Measurements from ENCODE around the gene ANKMY1.

ANKMY1 gene

DNA sequence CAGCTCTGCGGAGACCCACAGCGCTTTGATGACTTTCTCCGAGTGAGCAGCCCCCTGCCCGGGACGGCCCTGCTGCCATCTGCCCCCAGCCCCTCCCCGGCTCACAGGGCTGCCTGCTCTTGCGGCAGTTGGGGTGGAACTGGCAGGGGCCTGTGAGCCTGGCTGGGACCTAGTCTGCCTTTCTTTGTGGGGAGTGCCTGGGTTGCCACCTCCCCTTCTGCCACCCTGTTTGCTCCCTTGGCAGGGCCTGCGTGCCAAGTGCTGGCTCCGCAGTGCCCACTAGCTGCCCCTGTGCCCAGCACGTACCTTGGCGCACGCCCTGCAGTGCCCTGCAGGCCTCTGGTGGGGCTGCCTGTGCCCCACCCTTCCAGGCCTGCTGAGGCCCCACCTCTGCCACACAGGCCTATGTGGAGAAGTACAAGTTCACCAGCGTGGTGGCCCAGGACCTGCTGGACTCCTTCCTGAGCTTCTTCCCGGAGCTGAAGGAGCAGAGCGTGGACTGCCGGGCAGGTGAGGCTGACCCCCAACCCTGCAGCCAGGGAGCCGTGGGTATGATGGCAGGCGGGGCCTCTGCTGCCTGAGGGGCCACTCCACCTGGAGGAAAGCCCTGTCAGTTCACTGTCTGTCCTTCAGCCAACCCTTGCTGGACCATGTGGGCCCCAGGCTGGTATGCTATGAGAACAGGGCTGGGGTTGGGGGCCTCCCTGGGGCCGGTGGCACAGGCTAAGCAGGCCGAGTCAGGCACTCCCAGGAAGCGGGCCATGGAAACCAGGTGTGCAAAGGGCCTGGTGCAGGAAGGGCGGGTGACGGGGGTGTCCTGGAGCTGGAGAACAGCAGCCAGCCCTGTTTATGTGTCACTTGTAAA, 17.5 kb upstream of the ANKMY1 start:
- TF ChIP-seq, protein P1, sequence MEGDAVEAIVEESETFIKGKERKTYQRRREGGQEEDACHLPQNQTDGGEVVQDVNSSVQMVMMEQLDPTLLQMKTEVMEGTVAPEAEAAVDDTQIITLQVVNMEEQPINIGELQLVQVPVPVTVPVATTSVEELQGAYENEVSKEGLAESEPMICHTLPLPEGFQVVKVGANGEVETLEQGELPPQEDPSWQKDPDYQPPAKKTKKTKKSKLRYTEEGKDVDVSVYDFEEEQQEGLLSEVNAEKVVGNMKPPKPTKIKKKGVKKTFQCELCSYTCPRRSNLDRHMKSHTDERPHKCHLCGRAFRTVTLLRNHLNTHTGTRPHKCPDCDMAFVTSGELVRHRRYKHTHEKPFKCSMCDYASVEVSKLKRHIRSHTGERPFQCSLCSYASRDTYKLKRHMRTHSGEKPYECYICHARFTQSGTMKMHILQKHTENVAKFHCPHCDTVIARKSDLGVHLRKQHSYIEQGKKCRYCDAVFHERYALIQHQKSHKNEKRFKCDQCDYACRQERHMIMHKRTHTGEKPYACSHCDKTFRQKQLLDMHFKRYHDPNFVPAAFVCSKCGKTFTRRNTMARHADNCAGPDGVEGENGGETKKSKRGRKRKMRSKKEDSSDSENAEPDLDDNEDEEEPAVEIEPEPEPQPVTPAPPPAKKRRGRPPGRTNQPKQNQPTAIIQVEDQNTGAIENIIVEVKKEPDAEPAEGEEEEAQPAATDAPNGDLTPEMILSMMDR (IDR thresholded peaks at IDR 0.05; ENCODE audit: low read length, missing control alignments): no peak
- H3K4me3 ChIP-seq (replicated peaks; ENCODE audit: low read depth, low read length): no peak overlapping the region
- DNase-seq (ENCODE audit: low read depth): no peak

DNA sequence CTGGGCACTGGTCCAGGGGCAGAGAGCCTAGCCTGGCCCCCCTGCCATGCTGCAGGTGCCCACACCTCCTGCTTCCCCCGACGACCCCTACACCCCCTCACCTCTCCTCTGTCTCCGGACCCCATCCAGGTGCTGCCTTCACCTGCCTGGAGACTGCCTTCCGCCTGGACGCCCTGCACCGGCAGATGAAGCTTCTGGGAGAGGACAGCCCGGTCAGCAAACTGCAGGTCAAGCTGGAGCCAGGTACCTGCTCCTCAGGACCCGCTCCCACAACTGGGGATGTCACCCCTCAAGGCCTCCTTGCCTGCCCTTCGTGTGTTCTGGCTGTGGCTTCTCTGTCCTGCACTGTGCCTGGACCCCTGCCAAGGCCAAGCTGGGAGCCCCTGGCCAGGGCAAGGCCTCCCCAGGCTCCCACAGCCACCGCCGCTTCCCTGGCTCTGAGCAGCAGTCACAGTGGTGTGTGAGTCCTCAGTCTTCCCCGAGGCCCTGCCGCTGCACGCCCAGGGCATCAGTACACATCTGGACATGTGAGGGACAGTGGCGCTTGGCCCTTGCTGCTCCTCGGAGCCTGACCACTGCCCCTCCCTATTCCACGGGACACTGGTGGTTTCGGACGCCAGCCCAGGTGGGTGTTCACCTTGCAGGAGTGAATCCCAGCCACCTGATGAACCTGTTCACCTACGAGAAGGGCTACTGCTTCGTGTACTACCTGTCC, 16.8 kb upstream of the ANKMY1 start:
- DNase-seq (ENCODE audit: low read depth): no peak
- H3K4me3 ChIP-seq (replicated peaks; ENCODE audit: low read depth, low read length): no peak overlapping the region
- TF ChIP-seq, protein P1 (IDR thresholded peaks at IDR 0.05; ENCODE audit: low read length, missing control alignments): no peak

DNA sequence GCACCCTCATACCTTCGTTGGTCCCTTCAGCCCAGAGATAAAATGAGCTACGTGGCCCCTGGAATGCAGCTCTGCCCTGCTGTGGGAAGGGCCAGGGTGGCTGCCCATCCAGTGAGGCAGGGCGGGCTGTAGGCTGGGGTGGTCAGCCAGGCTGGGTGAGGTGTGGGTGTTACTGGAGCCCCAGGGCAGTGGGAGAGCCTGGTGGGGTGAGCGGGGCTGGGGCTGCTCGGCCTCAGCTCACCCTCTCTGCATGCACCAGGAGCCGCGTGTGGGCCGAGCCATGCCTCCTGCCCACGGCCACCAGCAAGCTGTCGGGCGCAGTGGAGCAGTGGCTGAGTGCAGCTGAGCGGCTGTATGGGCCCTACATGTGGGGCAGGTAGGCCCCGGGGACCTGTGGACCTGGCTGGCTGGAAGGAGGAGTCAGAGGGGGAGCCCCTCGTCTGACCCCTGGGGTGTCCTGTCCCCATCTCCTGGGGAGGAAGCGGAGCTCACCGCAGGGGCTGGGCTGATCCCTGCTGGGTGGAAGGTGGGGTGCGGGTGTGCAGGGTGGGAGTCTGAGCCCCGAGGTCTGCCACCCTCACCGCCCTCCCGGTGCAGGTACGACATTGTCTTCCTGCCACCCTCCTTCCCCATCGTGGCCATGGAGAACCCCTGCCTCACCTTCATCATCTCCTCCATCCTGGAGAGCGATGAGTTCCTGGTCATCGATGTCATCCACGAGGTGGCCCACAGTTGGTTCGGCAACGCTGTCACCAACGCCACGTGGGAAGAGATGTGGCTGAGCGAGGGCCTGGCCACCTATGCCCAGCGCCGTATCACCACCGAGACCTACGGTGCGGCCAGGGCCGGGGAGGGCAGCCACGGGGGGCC, 16.0 kb upstream of the ANKMY1 start:
- TF ChIP-seq, protein P1 (IDR thresholded peaks at IDR 0.05; ENCODE audit: low read length, missing control alignments): no peak
- H3K4me3 ChIP-seq (replicated peaks; ENCODE audit: low read depth, low read length): no peak overlapping the region
- DNase-seq (ENCODE audit: low read depth): no peak

DNA sequence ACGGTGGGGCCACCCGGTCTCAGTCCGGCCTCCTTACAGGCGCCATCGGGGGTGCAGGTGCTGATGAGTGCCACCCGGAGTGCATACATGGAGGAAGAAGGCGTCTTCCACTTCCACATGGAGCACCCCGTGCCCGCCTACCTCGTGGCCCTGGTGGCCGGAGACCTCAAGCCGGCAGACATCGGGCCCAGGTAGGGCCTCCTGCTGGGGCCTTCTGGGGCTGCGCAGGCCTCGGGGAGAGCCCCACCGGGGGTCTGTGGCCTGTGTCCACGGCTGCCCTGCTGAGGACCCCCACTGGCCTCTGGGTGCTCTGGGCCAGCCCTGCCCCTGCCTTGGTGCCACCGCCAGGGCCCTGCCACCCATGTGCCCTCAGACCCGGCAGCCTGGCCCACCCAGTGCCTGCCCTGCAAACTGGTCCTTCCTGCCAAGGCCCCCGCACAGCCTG, 15.3 kb upstream of the ANKMY1 start:
- DNase-seq (ENCODE audit: low read depth): no peak
- H3K4me3 ChIP-seq (replicated peaks; ENCODE audit: low read depth, low read length): no peak overlapping the region
- TF ChIP-seq, protein P1 (IDR thresholded peaks at IDR 0.05; ENCODE audit: low read length, missing control alignments): no peak

DNA sequence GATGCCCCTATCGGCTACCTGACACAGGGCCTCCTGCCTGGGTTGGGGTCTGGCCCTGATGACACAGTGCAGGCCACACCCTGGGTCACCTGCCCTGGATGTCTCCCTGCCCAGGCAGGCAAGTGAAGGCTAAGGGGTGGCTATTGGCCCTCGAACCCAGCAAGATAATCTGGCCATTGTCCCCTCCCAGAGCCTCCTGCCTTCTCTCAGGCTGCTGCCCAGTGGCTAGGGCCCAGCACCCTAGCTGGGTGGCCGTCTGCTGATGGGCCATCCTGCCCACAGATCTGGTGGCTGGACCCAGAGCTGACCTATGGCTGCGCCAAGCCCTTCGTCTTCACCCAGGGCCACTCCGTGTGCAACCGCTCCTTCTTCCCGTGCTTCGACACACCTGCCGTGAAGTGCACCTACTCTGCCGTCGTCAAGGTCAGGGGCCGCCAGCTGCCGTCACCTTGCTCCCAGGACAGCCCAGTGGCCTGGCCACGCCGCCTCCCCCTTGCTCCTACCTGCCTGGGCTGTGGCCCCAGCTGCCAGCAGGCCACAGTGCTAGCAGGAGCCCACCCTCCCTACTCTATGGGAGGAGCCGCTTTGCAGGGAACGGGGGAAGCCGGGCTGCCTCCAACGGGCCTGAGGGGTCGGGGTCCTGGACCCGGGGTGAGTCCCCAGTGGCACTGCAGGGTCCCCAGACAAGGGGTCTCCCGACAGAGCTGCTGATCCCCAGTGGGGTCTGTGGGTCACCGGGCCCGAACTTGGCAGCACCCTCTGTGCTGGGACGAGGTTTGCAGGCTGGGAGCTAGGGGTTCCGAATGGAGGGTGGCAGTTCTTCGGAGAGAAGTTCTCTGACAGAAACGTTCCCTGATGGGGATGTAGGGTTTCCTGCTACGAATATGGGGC, 14.6 kb upstream of the ANKMY1 start:
- TF ChIP-seq, protein P1 (IDR thresholded peaks at IDR 0.05; ENCODE audit: low read length, missing control alignments): no peak
- H3K4me3 ChIP-seq (replicated peaks; ENCODE audit: low read depth, low read length): no peak overlapping the region
- no peak for DNase-seq (ENCODE audit: low read depth)
